ENCODE results near the gene FILIP1L.

FILIP1L gene

DNA sequence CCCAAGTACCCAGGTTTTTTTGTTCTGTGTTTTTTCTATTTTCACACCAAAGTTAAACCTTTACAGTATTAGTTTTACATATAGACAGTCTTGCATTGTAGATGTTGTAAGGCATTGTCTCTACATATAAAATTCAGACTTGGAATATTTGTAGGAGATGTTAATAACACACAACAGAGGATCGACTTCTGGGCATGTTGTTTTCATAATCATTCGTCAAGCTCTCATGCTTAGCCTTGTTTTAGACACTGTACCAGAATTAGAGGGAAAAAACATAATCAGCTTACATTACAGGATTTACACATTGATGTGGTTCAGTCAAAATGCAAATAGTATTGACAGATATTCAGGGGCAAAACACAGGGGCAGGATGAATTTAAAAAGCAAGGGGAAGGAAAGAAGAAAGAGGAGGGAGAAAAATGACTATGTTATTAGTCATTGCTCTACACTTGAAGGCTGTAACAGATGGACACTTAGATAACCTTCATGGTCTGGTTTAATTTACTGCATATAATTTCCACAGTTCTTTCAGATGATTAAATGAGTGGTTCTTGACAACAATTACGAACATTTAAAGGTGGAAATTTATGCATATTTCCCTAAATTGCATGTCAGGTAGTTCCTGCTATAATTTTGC is 289.2 kb downstream of the FILIP1L start:
- DNase-seq = no peak

DNA sequence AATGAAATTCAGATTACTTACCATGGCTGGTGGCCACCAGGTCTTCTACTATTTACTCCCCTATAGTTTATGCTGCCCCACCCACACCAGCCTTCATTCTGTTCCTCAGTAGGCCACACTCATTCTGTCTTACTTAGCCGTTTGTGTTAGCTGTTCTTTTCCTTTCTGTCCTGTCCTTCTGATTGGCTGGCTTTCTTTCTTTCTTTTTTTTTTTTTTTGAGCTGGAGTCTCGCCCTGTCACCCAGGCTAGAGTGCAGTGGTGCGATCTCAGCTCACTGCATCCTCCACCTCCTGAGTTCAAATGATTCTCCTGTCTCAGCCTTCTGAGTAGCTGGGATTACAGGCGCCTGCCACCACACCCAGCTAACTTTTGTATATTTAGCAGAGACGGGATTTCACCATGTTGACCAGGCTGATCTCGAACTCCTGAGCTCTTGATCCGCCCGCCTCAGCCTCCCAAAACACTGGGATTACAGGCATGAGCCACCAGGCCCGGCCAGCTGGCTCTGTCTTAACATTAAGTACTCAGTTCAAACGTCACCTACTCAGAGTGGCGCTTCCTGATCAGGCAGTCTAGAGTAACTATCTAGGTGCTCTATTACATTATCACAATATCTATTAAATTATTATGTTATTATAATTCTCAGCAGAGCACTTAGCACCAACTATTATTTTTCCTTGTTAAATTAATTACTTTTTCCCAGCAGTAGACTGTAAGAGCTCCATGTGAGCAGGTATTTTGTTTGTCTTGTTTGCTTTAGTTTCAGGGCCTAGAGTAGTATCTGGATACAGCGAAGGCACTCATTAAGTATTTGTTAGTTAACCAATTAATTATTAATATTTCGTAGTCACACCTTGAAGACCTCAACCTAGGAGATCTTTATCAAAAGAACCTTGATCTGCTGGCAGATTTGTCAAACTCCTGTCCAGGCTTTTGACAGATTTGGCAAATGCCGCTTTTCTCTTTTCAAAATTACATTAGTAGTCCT is 290.3 kb downstream of the FILIP1L start:
- DNase-seq = no peak

DNA sequence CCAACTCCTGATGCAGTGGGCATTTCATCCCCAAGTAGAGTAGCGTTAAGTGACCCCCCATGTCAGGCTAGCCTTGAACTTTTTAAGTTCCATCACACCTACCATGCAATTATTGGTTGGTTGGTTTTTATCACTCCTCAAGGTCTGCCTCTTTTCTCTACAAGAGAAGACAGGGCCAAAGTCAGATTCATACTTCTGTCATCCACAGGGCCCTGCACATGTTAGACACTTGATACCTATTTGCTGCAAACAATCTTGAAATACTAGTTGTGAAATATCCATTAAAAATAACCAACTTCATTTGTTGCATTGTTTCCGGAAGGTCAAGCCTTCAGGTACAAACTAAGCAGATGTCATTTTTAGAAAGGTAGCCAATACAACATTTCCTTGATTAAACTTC is 295.5 kb downstream of the FILIP1L start:
- no peak for DNase-seq

DNA sequence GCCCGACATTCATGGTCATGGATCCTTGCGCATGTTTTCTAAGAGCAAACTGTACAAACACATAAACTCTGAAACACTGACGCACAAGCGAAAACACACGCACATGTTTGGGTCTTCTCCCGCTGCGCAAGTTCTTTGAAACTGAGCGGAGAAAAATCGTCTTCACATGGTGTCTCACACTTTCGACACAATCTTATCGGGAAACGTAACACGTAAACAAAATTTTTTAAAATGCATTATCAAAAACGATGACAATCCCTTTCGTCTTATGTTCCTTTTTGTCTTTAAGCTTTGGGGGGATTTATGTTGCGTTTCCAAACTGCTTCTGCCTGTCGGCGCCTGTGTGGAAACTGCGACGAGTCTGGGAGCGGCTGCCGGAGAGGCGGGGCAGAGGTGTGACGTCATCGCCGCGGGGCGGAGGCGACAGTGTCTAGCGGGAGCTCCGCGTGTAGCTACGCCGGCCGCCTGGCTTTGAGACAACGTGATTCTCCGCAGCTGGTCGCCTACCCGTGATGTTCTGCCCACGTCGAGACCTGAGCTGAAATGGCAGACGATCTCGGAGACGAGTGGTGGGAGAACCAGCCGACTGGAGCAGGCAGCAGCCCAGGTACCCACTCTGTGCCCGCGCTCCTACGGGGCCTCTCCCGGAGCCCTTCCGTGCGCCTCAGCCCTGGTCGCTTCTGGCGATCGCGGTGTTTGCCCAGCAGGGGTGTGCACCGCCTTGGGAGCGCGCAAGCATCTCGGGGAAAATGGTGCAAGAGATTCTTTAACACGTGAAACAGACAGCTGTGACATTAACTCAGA is 296.7 kb downstream of the FILIP1L start, which contains the start of gene CMSS1:
Gene CMSS1 (plus strand): TSS at position 426 of the 804 bp plus-strand sequence.
- peak; percentile 97 for DNase-seq

DNA sequence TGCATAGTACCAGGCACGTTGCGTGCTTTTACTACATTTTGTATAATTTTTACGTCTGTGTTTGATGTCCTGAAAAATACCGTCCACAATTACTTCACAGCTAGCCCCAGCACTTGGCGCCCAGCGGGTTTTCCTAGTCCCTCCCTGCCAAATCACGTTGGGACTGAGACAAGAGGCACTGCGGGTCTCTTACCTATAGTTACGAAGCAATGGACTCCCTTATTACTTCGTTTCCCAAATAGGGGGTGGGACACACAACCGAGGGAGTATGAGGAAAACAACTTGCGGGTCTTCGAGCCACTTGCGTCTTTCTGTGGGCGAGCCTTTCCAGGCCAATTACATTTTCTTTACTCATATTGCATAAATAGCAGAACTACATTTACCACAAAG is 297.3 kb downstream of the FILIP1L start:
- DNase-seq = peak; percentile 13

DNA sequence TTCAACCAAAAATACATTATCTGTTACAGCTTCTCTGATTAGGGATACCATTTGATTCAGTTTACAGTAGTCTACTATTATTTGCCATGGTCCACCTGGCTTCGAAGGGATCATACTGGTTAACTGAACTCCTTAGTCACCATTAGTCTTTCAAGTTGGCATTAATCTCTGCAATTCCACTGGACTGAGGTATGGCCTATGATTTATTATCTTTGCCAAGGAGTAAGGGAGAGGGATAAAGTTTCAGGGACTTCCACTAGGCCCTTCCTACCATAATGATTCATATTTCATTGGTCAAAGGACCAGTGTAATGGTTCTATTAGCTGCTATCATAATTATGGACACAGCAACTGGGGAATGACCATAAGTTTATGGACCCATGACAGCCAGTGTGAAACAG is 303.9 kb downstream of the FILIP1L start:
- no peak for DNase-seq

DNA sequence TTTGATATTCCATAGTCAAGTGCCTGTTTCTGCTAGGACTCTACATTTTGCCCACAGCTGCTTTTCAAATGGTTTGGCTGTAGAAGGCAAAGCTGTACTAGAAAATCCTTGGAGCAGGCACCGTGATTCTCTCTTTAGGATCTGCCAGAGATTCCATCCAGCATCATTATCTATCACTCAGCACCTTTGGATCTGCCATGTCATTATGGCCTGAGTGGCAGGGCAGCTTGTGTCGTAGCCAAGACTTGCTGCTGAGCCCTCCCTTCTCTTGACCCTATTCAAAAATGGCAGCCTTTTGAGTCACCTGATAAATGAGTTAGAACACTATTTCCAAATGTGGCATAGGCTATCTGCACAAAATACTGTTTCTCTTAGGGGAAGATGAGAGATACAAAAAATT is 304.7 kb downstream of the FILIP1L start:
- no peak for DNase-seq

DNA sequence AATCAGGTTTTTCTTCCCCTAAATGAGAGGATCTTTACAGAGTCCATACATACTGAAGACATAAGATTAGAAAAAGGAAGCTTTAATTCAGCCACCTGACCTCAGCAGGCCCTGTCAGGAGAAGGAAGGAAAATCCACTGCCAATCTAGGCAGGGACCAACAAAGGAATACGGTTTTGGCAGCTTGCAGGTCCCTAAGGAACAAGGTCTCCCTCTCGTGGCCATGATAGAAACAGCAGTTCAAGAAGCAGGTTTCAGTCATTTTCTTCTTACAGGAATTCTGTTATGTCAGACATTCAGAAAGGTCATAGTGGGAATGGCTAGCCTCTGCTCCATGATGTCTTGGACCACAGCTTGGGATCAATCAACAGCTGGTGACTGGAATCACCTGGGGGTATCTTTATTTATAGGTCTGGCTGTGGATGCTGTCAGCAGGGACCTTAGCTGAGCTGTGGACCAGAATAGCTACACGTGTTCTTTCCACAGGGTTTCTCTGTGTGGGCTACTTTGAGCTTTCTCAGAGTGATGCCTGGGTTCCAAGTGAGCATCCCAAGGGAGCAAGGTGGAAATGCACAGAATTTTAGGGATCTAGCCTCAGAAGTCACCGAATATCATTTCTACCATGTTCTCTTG is 306.0 kb downstream of the FILIP1L start:
- peak; percentile 53 for DNase-seq

DNA sequence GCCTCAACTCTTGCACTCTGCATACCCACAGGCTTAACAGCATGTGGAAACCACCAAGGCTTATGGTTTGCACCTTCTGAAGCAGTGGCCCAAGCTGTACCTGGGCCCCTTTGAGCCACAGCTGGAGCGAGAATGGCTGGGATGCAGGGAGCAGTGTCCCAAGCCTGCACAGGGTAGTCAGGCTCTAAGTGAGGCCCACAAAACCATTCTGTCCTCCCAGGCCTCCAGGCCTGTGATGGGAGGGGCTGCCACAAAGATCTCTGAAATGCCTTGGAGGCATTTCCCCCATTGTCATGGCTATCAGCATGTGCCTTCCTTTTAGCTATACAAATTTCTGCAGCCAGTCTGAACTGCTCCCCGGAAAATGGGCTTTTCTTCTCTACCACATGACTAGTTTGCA is 309.1 kb downstream of the FILIP1L start:
- DNase-seq = no peak

DNA sequence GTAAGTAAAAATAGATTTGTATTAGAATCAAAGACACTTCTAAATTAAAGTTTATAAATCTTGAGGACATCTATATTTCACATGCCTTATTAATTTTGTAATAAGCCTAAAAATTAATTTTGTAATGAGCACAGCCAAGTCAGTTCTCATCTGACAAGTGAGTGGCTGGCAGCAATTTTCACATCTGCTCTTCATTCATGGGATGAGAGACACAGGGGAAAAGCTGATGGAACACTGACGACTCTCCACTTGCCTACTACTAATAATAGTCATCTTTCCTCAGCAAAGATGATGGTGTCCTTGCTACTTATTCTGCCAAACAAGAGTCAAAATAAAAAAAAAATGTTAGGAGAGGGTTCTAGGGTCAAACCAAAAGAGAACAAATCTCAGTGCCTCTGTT is 311.0 kb downstream of the FILIP1L start:
- DNase-seq = no peak

DNA sequence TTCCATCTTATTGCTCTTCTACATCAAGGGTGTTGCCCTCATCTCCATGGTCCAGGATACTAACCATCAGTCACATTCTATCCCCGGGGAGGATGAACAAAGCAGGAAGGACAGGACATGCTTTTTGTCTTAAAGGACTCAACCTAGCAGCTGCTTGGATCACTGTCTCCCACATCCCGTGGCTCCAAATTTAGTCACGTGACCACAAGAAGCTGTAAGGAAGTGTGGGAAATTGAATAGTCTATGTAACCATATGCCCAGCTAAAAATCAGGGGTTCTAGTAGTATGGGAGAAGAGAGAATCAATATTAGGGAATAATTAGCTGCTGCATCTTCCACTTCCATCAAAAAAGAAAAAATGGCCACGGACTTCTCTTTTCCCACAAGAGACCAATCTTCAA is 314.9 kb downstream of the FILIP1L start:
- no peak for DNase-seq

DNA sequence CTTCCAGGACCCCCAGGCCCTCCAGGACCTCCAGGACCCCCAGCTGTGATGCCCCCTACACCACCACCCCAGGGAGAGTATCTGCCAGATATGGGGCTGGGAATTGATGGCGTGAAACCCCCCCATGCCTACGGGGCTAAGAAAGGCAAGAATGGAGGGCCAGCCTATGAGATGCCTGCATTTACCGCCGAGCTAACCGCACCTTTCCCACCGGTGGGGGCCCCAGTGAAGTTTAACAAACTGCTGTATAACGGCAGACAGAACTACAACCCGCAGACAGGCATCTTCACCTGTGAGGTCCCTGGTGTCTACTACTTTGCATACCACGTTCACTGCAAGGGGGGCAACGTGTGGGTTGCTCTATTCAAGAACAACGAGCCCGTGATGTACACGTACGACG is 318.7 kb downstream of the FILIP1L start:
- DNase-seq = no peak

DNA sequence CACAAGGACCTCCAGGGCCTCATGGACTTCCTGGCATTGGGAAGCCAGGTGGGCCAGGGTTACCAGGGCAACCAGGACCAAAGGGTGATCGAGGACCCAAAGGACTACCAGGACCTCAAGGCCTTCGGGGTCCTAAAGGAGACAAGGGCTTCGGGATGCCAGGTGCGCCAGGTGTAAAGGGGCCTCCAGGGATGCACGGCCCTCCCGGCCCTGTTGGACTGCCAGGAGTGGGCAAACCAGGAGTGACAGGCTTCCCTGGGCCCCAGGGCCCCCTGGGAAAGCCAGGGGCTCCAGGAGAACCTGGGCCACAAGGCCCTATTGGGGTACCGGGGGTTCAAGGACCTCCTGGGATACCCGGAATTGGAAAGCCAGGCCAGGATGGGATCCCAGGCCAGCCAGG is 319.8 kb downstream of the FILIP1L start:
- no peak for DNase-seq

DNA sequence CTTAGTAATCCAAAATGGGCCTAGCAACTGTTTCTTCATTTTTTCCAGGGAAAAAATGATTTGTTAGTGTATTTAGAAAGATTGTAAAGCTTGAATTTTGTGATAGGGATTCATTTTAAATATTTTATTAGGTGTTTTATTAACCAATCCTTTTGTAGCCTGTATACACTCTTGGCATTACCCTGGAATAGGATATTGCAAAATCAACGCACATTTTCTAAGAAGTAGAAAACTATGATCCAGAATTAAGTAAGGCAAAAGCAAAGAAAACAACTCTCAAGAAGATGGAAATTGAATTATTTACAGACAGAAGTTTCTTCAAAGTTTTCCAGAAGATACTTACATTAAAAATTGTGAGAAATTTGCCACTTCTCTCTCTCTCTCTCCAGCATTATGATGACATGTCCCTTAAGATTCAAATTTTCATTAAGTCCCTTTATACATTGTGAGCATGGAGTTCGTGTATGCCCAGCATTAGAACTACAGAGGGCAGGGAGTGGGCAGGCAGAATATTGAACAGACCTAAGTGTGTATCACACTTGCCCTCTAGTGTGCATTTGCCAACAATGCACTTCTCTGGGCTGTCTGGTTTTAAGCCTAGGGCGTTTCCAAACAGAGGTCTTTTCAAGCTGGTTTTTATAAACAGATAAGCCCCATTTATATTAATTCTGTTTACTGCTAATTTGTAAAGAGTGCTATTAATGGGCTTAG is 325.1 kb downstream of the FILIP1L start:
- DNase-seq = no peak
